NT2/D1 (cell line): ENCODE measurements around the gene PKP2.

Source experiments
- SUZ12 ChIP-seq: IDR thresholded peaks from 2 replicates; pipeline ENCODE4 v1.6.1; 2011; ENCODE audit not compliant: insufficient read length, insufficient read depth; ENCODE audit errors: extremely low read depth
- YY1 ChIP-seq: IDR thresholded peaks from 2 replicates; pipeline ENCODE4 v1.6.1; 2011; ENCODE audit not compliant: insufficient read length, insufficient read depth
- ZNF274 ChIP-seq: IDR thresholded peaks from 2 replicates; pipeline ENCODE4 v1.6.1; 2011; ENCODE audit warnings: mild to moderate bottlenecking, low read depth, low read length

DNA sequence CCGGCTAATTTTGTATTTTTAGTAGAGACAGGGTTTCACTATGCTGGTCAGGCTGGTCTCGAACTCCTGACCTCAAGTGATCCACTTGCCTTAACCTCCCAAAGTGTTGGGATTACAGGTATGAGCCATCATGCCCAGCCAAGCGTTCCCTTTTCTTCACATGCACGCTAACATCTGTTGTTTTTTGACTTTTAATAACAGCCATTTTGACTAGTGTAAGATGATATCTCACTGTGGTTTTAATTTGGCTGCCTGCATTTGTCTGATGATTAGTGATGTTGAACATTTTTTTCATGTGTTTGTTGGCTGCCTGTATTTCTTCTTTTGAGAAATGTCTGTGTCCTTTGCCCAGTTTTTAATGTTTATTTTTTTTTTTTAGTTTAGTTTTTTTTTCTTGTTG, 130.7 kb downstream of the PKP2 start:
- TF ChIP-seq ZNF274 (no peak), SUZ12 (no peak), YY1 (no peak)
